Hypothalamus (tissue), 51 donors: Measurements from ENCODE around the gene PKNOX2.
A peak's percentile ranks its signal among the peaks of the same experiment; 100 is the strongest.

Experiments
- DNase-seq, 51 donors: peaks; one replicate each; lab custom pipeline; 2025; lab: John Stamatoyannopoulos, UW

The PKNOX2 gene

DNA sequence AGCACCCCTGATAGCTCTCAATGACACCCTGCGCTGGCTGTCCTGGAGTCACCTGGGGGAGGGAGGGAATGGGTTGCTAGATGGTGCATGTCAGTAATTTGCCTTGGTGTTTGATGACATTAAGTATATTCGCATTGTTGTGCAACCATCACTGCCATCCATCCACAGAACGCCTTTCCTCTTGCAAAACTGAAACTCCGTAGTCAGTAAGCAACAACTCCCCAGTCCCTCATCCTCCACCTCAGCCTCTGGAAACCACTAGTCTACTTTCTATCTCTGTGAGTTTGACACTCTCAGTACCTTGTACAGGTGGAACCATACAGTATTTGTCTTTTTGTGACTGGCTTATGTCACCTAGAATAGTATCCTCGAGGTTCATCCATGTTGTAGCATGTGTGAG is 62.6 kb downstream of the PKNOX2 start:
- no peak for DNase-seq

DNA sequence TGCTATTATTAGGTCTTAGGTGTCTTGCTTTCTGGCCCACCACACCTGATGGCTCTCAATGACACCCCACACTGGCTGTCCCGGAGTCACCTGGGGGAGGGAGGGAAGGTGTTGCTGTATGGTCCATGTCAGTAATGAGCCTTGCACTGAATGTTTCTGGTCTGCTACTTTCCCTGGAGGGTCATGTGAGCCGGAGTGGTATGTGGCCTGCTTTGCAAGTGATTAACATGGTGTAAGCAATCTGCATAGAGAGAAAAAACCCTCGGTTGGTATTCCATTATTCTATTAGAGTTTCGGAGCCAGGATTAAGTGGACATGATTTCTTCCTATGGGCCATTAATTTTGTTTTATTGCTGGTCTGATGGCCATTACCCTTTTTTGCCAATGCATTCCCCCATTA is 63.9 kb downstream of the PKNOX2 start:
- no peak for DNase-seq

DNA sequence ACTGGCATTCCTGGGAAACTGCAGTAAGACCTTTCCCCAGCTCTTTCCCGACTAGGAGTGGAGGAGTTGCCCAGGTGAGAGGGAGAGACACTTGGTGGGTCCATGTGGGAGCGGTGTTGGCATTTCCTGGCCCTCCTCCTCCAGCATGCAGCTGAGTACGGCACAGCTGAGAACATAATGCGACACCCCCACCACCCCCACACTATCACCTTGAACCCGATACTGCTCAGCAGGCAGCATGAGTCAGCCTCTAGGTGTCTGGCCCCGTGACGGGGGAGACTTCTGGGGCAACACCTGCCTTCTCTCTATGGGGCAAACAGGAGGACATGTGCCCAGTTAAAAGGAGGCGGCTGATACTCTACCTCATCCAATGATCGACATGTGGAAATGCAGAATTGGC is 64.4 kb downstream of the PKNOX2 start:
- DNase-seq: no peak

- no peak for DNase-seq
Observed at GRCh38 chr11:125229916-125230315, 65.4 kb downstream of the PKNOX2 start.

GRCh38 chr11:125233116-125233515 is 68.6 kb downstream of the PKNOX2 start:
- no peak for DNase-seq

- DNase-seq: no peak
Observed at GRCh38 chr11:125233736-125234275, 69.3 kb downstream of the PKNOX2 start.

DNA sequence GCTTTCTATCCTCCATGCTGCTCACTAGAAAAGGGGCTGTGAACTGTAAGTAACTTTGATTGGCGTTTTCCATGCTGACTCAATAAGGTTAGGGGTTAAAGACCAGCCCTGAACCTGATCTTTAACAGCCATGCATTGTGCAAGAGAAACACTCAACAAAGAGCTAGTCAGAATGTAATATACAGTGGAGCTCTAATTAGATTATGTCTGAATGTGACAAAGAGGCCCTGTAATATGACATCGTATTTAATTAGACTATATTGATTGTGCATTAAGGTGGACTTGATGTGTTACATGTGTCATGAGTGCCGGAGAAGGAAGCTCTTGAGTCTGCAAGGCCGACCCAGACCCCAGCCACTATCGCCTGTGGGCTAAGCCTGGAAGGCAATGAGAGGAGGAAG is 70.5 kb downstream of the PKNOX2 start:
- no peak for DNase-seq

DNA sequence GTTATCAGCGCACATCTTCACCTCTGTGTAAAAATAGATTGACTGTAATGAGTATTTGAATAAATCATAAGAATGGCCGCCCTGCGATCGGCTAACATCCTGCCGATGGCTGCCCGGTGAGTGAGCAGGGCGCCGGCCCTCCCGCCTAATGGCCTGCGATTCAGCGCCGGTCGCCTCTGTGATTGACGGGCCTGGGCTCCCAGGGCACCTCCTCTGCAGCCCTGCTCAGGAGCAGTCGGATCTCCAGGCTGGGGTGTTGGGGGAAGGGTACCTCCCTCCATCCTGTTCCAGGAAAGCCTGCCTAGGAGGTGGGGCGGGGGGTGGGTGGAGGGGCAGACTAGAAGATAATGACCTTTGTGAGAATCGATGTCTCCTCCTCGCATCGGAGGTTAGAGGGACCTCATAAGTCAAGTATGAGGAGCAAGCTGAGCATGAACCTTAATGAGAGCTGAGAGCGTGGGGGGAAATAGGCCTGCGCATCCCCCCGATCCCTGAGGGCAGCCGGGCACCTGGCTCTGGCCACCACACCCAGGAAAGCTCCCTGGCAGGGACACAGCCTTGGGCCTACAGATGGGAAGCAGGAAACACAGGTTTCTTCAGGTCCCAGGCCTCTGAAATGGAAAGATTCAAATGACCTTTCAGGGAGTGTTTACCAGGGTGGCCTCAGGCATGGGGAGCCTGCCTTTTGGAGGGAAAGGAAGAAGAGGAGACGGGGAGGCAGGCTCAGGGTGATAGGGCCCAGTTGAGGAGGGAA is 71.7 kb downstream of the PKNOX2 start:
- no peak for DNase-seq

- peak in 1 of 51 donors; percentile 27 for DNase-seq
Observed at GRCh38 chr11:125239585-125240560, 75.3 kb downstream of the PKNOX2 start.

DNA sequence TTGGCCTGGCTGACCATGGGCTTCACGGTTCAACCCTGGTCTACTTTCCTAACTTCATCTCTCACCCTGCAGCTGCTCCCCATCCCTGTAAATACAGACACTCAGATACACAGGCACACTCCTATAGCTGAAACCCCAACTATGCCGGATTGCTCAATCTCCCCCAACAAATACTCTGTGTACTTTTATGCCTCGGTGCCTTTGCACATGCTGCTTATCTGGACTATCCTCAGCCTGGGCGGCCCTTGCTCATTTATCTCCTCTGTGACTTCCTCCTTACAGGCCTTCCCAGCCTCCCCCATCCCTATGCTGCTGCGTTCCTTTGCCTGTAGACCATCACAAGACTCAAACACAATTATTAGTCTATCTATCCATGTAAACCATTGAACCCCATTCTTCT is 76.6 kb downstream of the PKNOX2 start:
- DNase-seq: no peak

DNA sequence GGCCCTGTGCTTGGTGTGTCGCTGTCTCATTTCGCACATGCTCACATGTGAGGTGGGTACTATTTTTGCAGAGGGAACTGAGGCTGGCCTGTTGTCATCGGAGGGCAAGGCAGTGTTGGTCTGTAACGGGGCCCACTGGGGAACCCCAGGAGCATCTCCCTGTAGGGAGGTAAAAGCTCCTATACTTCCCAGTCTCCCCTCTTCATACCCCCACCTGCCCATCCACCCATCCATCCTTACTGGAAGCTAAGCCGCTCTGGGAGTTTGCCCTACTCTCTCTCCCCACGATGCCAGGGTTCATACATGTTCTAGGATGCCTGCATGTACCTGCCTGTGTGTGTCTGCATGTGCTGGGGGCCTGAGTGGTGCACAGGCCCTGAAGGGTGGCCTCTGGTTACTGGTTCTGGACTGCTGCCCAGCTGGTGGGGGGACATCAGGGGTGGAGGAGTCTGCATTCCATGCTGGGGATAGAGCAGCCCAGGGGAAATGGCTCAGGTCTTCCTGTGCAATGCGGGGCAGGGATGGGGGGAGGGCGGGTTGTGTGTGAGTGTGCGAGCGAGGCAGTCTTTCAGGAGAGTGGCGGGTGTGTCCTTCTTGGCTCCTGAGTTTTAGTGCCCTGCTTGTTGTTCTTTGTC is 77.7 kb downstream of the PKNOX2 start:
- no peak for DNase-seq

DNA sequence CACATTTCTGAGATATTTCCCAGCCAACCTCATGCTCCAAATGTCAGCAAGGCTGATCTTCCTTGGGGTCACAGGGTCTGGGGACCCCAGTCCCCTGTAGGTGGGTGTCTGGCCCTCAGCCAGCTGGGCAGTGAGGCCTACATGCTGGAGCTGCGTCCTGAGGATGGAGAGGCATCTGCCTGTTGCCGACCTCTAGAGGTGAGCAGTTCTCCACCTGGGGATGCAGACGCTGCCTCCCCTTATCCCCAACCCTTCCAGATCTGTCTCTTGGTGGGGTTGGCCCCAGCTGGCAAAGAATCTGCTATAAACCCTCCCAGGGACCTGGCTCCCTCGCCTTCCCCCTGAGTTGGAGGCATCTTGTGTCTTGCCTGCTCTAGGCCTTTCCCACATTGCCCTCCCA is 79.6 kb downstream of the PKNOX2 start:
- DNase-seq: no peak

DNA sequence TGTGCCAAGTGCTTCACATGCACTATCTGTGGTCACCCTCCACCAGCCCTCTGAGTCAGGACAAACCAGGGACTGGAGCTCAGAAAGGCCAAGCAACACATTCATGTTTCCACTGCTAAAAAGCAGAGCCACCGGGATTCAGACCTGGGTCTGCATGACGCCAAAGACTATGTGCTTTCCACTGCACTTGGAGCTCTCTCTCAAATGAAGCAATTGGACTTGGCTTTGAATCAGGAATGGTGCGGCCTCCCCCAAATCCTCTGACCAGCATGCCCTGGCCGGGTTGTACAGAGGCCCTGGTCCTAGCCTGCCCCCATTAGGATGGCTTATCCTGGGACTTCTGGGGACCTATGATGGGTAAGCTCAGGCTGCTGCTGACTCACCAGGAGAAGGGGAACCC is 80.7 kb downstream of the PKNOX2 start:
- DNase-seq: no peak

GRCh38 chr11:125247431-125247830 is 82.9 kb downstream of the PKNOX2 start:
- peak in 1 of 51 donors; percentile 36 for DNase-seq

DNA sequence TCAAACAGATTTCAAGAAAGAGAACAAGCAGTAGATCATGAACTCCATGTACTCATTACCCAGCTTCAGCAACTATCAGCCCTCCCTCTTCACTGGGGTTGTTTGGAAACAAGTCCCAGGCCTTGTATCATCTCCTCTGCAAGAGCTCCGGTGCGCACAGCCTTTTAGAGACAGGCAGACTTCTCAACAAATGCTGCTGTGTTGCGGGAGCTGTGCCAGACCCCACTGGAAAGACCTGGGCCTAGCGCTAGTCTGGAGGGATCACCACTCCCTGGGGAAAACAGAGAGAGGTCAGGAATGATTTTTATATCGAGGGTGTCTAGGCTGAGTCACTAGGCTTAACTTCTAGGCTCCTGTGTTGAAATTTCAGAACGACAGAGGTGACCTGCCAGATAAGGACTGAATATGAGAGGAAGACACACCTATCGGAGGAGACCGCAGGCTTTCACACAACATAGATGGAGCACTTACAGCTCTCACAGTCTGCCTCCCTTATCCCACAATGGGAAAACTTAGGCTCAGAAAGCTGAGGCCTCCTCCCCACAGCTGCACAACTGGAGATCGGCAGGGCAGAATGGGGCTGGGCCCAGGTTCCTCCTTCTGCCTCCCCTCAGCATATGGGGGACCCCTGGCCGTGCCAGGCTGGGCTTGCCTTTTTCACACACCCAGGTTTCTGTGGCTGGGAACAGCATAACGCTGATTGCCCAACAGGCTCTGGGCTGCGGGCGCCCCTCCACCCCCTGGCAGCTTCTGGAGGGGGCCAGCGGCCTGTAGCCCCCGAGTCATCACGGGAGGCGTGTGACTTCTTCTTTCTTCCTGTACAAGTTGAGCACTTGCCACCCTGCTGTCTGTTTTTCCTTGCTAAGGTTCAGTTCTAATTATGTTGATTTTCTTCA is 86.0 kb downstream of the PKNOX2 start:
- peak in 1 of 51 donors; percentile 34 for DNase-seq

- peak in 1 of 51 donors; percentile 30 for DNase-seq
Observed at GRCh38 chr11:125251214-125251545, 86.6 kb downstream of the PKNOX2 start.

DNA sequence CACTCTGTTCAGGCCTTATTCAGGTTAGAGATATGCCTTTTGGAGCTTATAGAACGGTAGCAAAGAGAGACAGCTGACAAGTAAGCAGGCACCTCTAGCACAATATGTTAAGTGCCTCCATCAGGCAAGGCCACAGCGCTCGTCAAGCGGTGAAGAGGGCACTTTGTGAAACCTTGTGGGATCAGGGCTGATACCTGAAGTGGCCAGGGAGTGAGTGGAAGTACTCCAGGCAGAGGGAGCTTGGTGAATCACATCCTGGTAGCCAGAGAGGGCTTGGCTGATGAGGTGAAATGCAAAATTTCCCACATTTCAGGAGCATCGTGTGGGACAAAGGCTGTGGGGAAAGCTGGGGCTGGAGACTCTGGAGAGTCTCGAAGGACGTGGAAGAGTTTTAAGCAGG is 87.4 kb downstream of the PKNOX2 start:
- no peak for DNase-seq

- no peak for DNase-seq
Observed at GRCh38 chr11:125253289-125253688, 88.7 kb downstream of the PKNOX2 start.

DNA sequence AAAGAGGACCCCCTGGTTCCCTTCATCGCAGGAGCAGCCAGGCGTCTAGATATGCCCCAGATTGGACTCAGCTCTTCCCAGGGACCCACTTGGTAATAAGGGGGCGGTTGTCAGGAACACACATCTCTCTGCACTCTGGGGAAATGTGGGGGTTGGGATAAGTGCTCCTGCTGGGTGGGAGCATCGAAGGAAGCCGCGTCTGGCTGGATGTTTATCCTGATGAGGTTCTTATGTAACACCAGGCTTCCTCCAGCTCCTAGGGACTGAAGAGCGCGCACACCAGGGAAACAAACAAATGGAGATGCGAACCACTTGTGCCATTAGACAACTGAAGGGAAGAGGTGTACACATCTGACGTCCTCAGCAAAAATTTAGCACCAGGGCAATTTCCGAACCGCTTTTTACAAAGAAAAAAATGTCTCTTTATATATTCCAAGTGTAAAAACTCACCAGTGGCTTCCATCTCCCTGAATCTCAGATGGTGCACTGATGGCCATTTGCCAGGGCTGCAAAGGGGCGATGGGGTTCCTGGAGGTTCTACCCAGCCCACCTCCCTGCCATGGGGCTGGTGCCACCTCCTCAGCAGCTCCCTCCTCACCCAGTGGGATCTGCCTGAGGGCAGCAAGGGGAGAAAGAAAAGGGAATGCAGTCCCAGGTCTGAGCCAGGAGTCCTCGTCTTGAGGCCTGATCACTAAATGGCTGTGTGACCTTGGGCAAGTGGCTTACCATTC is 89.4 kb downstream of the PKNOX2 start:
- peak in 3 of 51 donors; percentile 20 to 32 (median 21) for DNase-seq
